ENCODE results near the gene MIF.

Gene MIF

GRCh38 chr22:23847991-23848864 is 46.0 kb upstream of the MIF start:
- POLR2A ChIA-PET = no interaction called here
- CTCF ChIA-PET = interaction anchor here (0.8 to 4.4 kb wide), 11 partner anchors 9 to 93 kb away, joined by 3 to 71 read pairs (median 11); partner anchors contain the start of genes CHCHD10 and SLC2A11
- DNase-seq (ENCODE audit: extremely low spot score) = no peak
- no peak for TF ChIP-seq CTCF (IDR thresholded peaks at IDR 0.05; ENCODE audit: control extremely low read depth, extremely low read depth, low read depth, missing control alignments)

GRCh38 chr22:23849009-23850006 is 44.9 kb upstream of the MIF start:
- TF ChIP-seq CTCF (IDR thresholded peaks at IDR 0.05; ENCODE audit: control extremely low read depth, extremely low read depth, low read depth, missing control alignments) = peak; percentile 83
- DNase-seq (ENCODE audit: extremely low spot score) = peak; percentile 89
- CTCF ChIA-PET = interaction anchor here (0.6 to 4.4 kb wide), 47 partner anchors 11 to 308 kb away, joined by 3 to 71 read pairs (median 4); partner anchors contain the start of genes CHCHD10, DERL3, DRICH1 and MIF
- POLR2A ChIA-PET = no interaction called here

GRCh38 chr22:23850136-23850611 is 44.0 kb upstream of the MIF start:
- DNase-seq (ENCODE audit: extremely low spot score) = no peak
- no peak for TF ChIP-seq CTCF (IDR thresholded peaks at IDR 0.05; ENCODE audit: control extremely low read depth, extremely low read depth, low read depth, missing control alignments)
- ChIA-PET POLR2A (no interaction called here), CTCF (interaction anchor here (0.6 to 4.4 kb wide), 46 partner anchors 10 to 309 kb away, joined by 3 to 71 read pairs (median 4); partner anchors contain the start of genes CHCHD10, DERL3, DRICH1 and MIF)

- POLR2A ChIA-PET = interaction anchor here (0.6 to 1.0 kb wide), 11 partner anchors 11 to 534 kb away, joined by 3 to 7 read pairs (median 3); partner anchors contain the start of gene MIF
- no peak for TF ChIP-seq CTCF (IDR thresholded peaks at IDR 0.05; ENCODE audit: control extremely low read depth, extremely low read depth, low read depth, missing control alignments)
- DNase-seq (ENCODE audit: extremely low spot score) = peak; percentile 71
- CTCF ChIA-PET = interaction anchor here (0.6 to 6.2 kb wide), 15 partner anchors 7 to 265 kb away, joined by 3 to 65 read pairs (median 4); partner anchors contain the start of gene MIF
Measured at GRCh38 chr22:23856721-23857605, 37.2 kb upstream of the MIF start.

GRCh38 chr22:23857606-23858483 is 36.3 kb upstream of the MIF start, which contains the start of gene SLC2A11:
Gene SLC2A11, plus strand, starts transcription at chr22:23857875. Its CDS starts 125 bp downstream, at chr22:23858000.
- peak; percentile 17 for TF ChIP-seq CTCF (IDR thresholded peaks at IDR 0.05; ENCODE audit: control extremely low read depth, extremely low read depth, low read depth, missing control alignments)
- CTCF ChIA-PET = interaction anchor here (0.6 to 6.2 kb wide), 14 partner anchors 8 to 266 kb away, joined by 3 to 65 read pairs (median 4); partner anchors contain the start of gene MIF
- POLR2A ChIA-PET = interaction anchor here (0.6 to 1.0 kb wide), 11 partner anchors 12 to 533 kb away, joined by 3 to 7 read pairs (median 3); partner anchors contain the start of gene MIF
- DNase-seq (ENCODE audit: extremely low spot score) = peak; percentile 98

Measured in GM10248 (cell line).